ENCODE results near the gene MRPL22.
"Not testable (repeated sequence)": the region's sequence is repeated elsewhere in the genome, so short reads cannot be mapped to it uniquely, and the experiment has no call there.

Gene MRPL22

GRCh38 chr5:154999865-155000264, 59.0 kb downstream of the MRPL22 start:
- no peak for DNase-seq

- DNase-seq: no peak
These were observed 60.6 kb downstream of the MRPL22 start for GRCh38 chr5:155001523-155001922.

- DNase-seq: not testable (repeated sequence)
These were observed 61.8 kb downstream of the MRPL22 start for GRCh38 chr5:155002722-155003121.

- no peak for DNase-seq
These were observed 63.4 kb downstream of the MRPL22 start for GRCh38 chr5:155004138-155004744.

- DNase-seq: not testable (repeated sequence)
These were observed 65.4 kb downstream of the MRPL22 start for GRCh38 chr5:155006265-155006664.

GRCh38 chr5:155008669-155009068, 67.8 kb downstream of the MRPL22 start:
- DNase-seq: no peak

GRCh38 chr5:155010881-155011280, 70.0 kb downstream of the MRPL22 start:
- DNase-seq: no peak

- no peak for DNase-seq
These were observed 72.7 kb downstream of the MRPL22 start, which contains the start of gene KIF4B for GRCh38 chr5:155013526-155013925. Gene KIF4B (plus strand): TSS chr5:155013755. CDS start chr5:155013860, 105 bp downstream.

- no peak for DNase-seq
These were observed 74.4 kb downstream of the MRPL22 start for GRCh38 chr5:155015239-155015638.

- DNase-seq: no peak
These were observed 76.7 kb downstream of the MRPL22 start for GRCh38 chr5:155017610-155018009.

Measured in activated T-cell treated with anti-CD3 and anti-CD28 coated beads, Interleukin-2, amount 50 U/mL, for 1 hour (primary cell).